IMR-90 (cell line): ENCODE data around the gene KMT2E. TPM values are rescaled to one million over a fixed set of nuclear protein-coding genes. Genes with fewer than 3 reads are reported as not detected.

Source experiments
- ATAC-seq: fragments of 200-7000 bp; cut with Tn5 transposase; 2 replicates; pipeline ENCODE4 v1.9.1; 2020; ENCODE audit warnings: low read depth, mild to moderate bottlenecking, moderate library complexity
- BruUV-seq: library from RNA; stranded (reverse); fragments of 400-500 nt; replicated peaks from 2 replicates; lab custom pipeline; 2021; lab: Mats Ljungman, UMichigan
- CTCF ChIA-PET: fragments of 300-600 bp; formaldehyde crosslinking; extraction: SDS; loops from one replicate; lab custom pipeline; 2021; ENCODE audit warnings: antibody characterized with exemption; lab: Yijun Ruan, JAX
- POLR2A ChIA-PET: fragments of 300-600 bp; sonication (Branson Sonifier 250); formaldehyde crosslinking; loops from one replicate; lab custom pipeline; 2022; ENCODE audit warnings: antibody characterized with exemption; ENCODE audit not compliant: unreplicated experiment; lab: Charles Lee
- DNase-seq: peaks from one replicate; pipeline ENCODE4 v3.0.0; 2013
- H2AFZ ChIP-seq: replicated peaks from 2 replicates; pipeline ENCODE3; 2013; ENCODE audit warnings: low read length, mild to moderate bottlenecking; ENCODE audit not compliant: poor library complexity
- H2AK5ac ChIP-seq: 2 replicates; pipeline ENCODE4 v1.6.1; 2013; ENCODE audit warnings: low read depth, low read length, inconsistent platforms
- H2AK9ac ChIP-seq: replicated peaks from 2 replicates; pipeline ENCODE3; 2013; ENCODE audit warnings: mild to moderate bottlenecking, low read depth, low read length, moderate library complexity; ENCODE audit not compliant: poor library complexity
- H2BK120ac ChIP-seq: 2 replicates; pipeline ENCODE4 v1.6.1; 2013; ENCODE audit warnings: low read depth, low read length, inconsistent platforms
- H2BK15ac ChIP-seq: 3 replicates; pipeline ENCODE4 v1.6.1; 2013; ENCODE audit warnings: low read depth, low read length, inconsistent platforms
- H2BK20ac ChIP-seq: 2 replicates; pipeline ENCODE4 v1.6.1; 2013; ENCODE audit warnings: low read depth, mild to moderate bottlenecking, inconsistent platforms, low read length, moderate library complexity
- H2BK5ac ChIP-seq: 2 replicates; pipeline ENCODE4 v1.6.1; 2013; ENCODE audit warnings: mild to moderate bottlenecking, low read depth, low read length, inconsistent platforms; ENCODE audit not compliant: poor library complexity, severe bottlenecking
- H3K14ac ChIP-seq: replicated peaks from 2 replicates; pipeline ENCODE4 v1.6.1; 2013; ENCODE audit warnings: low read depth, low read length, inconsistent platforms
- H3K18ac ChIP-seq: 2 replicates; pipeline ENCODE4 v1.6.1; 2013; ENCODE audit warnings: low read depth, low read length, control low read depth
- H3K23ac ChIP-seq: 2 replicates; pipeline ENCODE4 v1.6.1; 2013; ENCODE audit warnings: low read depth, low read length, inconsistent platforms
- H3K27ac ChIP-seq: 2 replicates; pipeline ENCODE4 v1.5.1; 2013; ENCODE audit warnings: mild to moderate bottlenecking, control low read depth, low read length; ENCODE audit not compliant: insufficient read depth
- H3K27me3 ChIP-seq: 2 replicates; pipeline ENCODE4 v1.6.1; 2013; ENCODE audit warnings: low read length; ENCODE audit not compliant: control insufficient read depth, insufficient read depth
- H3K36me3 ChIP-seq: 2 replicates; pipeline ENCODE4 v1.6.1; 2013; ENCODE audit warnings: low read length, mixed read lengths; ENCODE audit not compliant: control insufficient read depth, insufficient read depth
- H3K4ac ChIP-seq: 2 replicates; pipeline ENCODE4 v1.6.1; 2013; ENCODE audit warnings: low read depth, low read length, inconsistent platforms
- H3K4me1 ChIP-seq: 2 replicates; pipeline ENCODE4 v1.6.1; 2013; ENCODE audit warnings: low read length, mixed read lengths; ENCODE audit not compliant: control insufficient read depth, insufficient read depth
- H3K4me2 ChIP-seq: 2 replicates; pipeline ENCODE4 v1.6.1; 2013; ENCODE audit warnings: low read depth, mild to moderate bottlenecking, control low read depth, low read length, moderate library complexity
- H3K4me3 ChIP-seq: 2 replicates; pipeline ENCODE4 v1.5.1; 2013; ENCODE audit warnings: low read depth, mild to moderate bottlenecking, control low read depth, low read length, moderate library complexity; ENCODE audit not compliant: insufficient read depth
- H3K56ac ChIP-seq: 2 replicates; pipeline ENCODE4 v1.6.1; 2013; ENCODE audit warnings: low read length, inconsistent platforms; ENCODE audit not compliant: insufficient read depth; ENCODE audit errors: extremely low read depth
- H3K79me1 ChIP-seq, 2 experiments: 2 replicates each; pipeline ENCODE4 v1.6.1; 2013; ENCODE audit warnings: low read length in 2 of 2, inconsistent platforms in 1 of 2, low read depth in 1 of 2
- H3K9ac ChIP-seq: 2 replicates; pipeline ENCODE4 v1.6.1; 2013; ENCODE audit warnings: low read depth, low read length, control low read depth
- H3K9me1 ChIP-seq: 2 replicates; pipeline ENCODE4 v1.6.1; 2013; ENCODE audit warnings: low read length, inconsistent platforms; ENCODE audit not compliant: insufficient read depth
- H3K9me3 ChIP-seq: 2 replicates; pipeline ENCODE4 v1.6.1; 2013; ENCODE audit warnings: low read length; ENCODE audit not compliant: control insufficient read depth, insufficient read depth
- H4K20me1 ChIP-seq: 2 replicates; pipeline ENCODE4 v1.6.1; 2013; ENCODE audit warnings: low read length, inconsistent platforms; ENCODE audit not compliant: insufficient read depth
- H4K5ac ChIP-seq: 2 replicates; pipeline ENCODE4 v1.6.1; 2013; ENCODE audit warnings: mild to moderate bottlenecking, low read depth, low read length, control low read depth
- H4K8ac ChIP-seq, 2 experiments: 2 replicates each; pipeline ENCODE4 v1.6.1; 2013; ENCODE audit warnings: low read depth in 2 of 2, low read length in 2 of 2, control low read depth in 1 of 2, inconsistent platforms in 1 of 2
- H4K91ac ChIP-seq: 2 replicates; pipeline ENCODE4 v1.6.1; 2013; ENCODE audit warnings: low read depth, low read length, inconsistent platforms; ENCODE audit not compliant: insufficient read depth
- CEBPB ChIP-seq: IDR thresholded peaks from 2 replicates; pipeline ENCODE4 v1.6.1; 2012; ENCODE audit warnings: low read depth, low read length, improper control_type of control experiment
- WGBS, 2 experiments: methylation state at CpG; one replicate each; pipeline versions ENCODE4 v1.1.5 to v1.1.7; 2013; ENCODE audit warnings: missing lambda C conversion rate in 2 of 2; ENCODE audit not compliant: insufficient read length in 1 of 2; ENCODE audit errors: extremely low coverage in 2 of 2; 5-methylcytosine and 5-hydroxymethylcytosine counted together
- dilution Hi-C: fragments of 300-500 bp; cut with HindIII; formaldehyde crosslinking; loops from one replicate; pipeline ENCODE4 v1.14.3; 2018; ENCODE audit warnings: low sequenced_read_pairs; ENCODE audit not compliant: unreplicated experiment
- in situ Hi-C: fragments of 300-500 bp; cut with MboI; formaldehyde crosslinking; loops from 3 replicates; pipeline ENCODE4 v1.14.3; 2019; ENCODE audit warnings: low sequenced_read_pairs, inconsistent platforms, mixed read lengths
- intact Hi-C: fragments of 100-400 bp; cut with micrococcal nuclease; formaldehyde crosslinking; loops from 2 replicates; pipeline ENCODE4 v1.10.0; 2022
- polyA plus RNA-seq, 3 experiments: library from polyadenylated mRNA; depleted of rRNA; stranded (reverse); fragments of >200 nt; gene quantifications; 2 replicates each; pipeline ENCODE4 v1.2.3, GENCODE V29; 2012; ENCODE audit warnings: low replicate concordance in 1 of 3
- total RNA-seq: library from RNA; depleted of rRNA; stranded (reverse); fragments of >200 nt; gene quantifications from 2 replicates; pipeline ENCODE4 v1.2.3, GENCODE V29; 2012
- TF ChIP-seq, protein P1 (sequence below): conservative IDR thresholded peaks from 2 replicates; pipeline ENCODE4 v1.5.1; 2012; ENCODE audit warnings: mild to moderate bottlenecking, low read depth, low read length, improper control_type of control experiment

The KMT2E gene
- total and polyA plus RNA-seq, 2 of the 4 experiments (the other 2 are of a cell fraction): 16.8 to 79.2 TPM

DNA sequence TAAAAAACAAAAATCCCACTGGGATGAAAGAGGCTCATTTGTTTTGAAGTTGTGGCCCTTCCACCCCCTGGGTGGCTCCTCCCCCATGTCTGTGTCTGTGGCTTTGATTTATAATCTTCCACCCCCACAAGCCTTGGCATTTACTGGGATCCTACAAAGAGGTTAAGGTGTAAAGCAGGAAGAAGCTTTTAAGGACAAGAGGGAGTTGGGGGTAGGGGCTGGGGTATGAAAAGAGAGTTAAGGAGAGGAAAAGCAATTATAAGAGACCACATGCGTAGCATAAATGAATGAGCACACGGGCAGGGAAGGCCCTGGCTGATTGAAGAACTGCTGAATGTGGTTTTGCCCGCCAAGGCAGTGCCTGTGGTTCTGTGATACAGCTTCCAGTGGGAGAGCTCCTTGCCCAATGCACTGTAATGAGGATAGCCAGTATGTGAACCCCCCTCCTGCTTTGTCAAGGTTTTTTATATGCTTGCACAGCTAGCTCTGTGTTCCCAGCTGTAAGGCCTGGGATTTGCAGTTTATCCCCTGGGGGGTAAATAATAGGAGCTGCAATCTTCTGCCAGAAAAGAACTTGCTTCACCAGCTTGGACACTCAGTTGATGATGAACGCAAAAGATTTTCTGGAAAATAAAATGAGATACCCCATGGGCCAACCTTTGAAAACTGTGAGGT lies 34.7 kb upstream of the KMT2E start:
- no peaks in the 10 kb centered on the region for H3K27me3 ChIP-seq
- BruUV-seq: no TSS peak
- in situ Hi-C loops: no loop called here
- ATAC-seq (0 out of 2 replicates have a peak, but pooled peaks have one; percentile 1), DNase-seq (peak; percentile 62)
- H4K91ac ChIP-seq: no peak overlapping the region
- H3K4me2 ChIP-seq: no peak overlapping the region
- intact Hi-C loops: no loop called here
- peaks cover 1% of the 10 kb centered on the region; the same call in 1 of the 2 replicates for H3K36me3 ChIP-seq
- ChIA-PET POLR2A (no interaction called here), CTCF (interaction anchor here (0.6 to 1.4 kb wide), 2 partner anchors 29 to 37 kb away, joined by 3 read pairs; no protein-coding TSS in a partner anchor)
- H3K56ac ChIP-seq: no peak overlapping the region
- peak overlapping the region; percentile 67; the same call in 1 of the 2 replicates for H3K23ac ChIP-seq
- no peak overlapping the region for H3K4me3 ChIP-seq
- dilution Hi-C loops: no loop called here
- no peak overlapping the region for H4K5ac ChIP-seq
- no peak overlapping the region for H3K18ac ChIP-seq
- TF ChIP-seq, protein P1, sequence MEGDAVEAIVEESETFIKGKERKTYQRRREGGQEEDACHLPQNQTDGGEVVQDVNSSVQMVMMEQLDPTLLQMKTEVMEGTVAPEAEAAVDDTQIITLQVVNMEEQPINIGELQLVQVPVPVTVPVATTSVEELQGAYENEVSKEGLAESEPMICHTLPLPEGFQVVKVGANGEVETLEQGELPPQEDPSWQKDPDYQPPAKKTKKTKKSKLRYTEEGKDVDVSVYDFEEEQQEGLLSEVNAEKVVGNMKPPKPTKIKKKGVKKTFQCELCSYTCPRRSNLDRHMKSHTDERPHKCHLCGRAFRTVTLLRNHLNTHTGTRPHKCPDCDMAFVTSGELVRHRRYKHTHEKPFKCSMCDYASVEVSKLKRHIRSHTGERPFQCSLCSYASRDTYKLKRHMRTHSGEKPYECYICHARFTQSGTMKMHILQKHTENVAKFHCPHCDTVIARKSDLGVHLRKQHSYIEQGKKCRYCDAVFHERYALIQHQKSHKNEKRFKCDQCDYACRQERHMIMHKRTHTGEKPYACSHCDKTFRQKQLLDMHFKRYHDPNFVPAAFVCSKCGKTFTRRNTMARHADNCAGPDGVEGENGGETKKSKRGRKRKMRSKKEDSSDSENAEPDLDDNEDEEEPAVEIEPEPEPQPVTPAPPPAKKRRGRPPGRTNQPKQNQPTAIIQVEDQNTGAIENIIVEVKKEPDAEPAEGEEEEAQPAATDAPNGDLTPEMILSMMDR: no peak
- TF ChIP-seq CEBPB: peak; percentile 64
- peak overlapping the region; percentile 45 for H3K4ac ChIP-seq
- H2BK5ac ChIP-seq: peak overlapping the region; percentile 16
- no peaks in the 10 kb centered on the region; the same call in 1 of the 2 replicates for H4K20me1 ChIP-seq
- H3K9me1 ChIP-seq: peaks cover 9% of the 10 kb centered on the region
- H3K14ac ChIP-seq: peak overlapping the region; percentile 20
- peaks cover 22% of the 10 kb centered on the region for H3K4me1 ChIP-seq
- no peaks in the 10 kb centered on the region for H3K9me3 ChIP-seq
- peak overlapping the region in 1 of 2 experiments; percentile 61; a peak in 2 of 4 replicates for H4K8ac ChIP-seq
- H2BK20ac ChIP-seq: peak overlapping the region; percentile 18; the same call in 1 of the 2 replicates
- H2BK15ac ChIP-seq: no peak overlapping the region
- peaks cover 25 to 60% of the 10 kb centered on the region in 2 experiments for H3K79me1 ChIP-seq
- H2AK5ac ChIP-seq: no peak overlapping the region
- no peak overlapping the region for H3K9ac ChIP-seq
- WGBS, 2 experiments: 58% methylated on average over 3 of the region's 4 CpGs; no CpG with 5 or more reads in 1 of the 2 experiments
- no peak overlapping the region for H2AFZ ChIP-seq
- no peak overlapping the region for H3K27ac ChIP-seq
- H2AK9ac ChIP-seq: no peak overlapping the region
- H2BK120ac ChIP-seq: 0 out of 2 replicates have a peak overlapping the region, but pooled peaks have one; percentile 37
